Right kidney (tissue), 1 donor: Measurements from ENCODE around the gene ABHD10.
"Not testable (repeated sequence)": the region's sequence is repeated elsewhere in the genome, so short reads cannot be mapped to it uniquely, and the experiment has no call there.

Source experiments
- DNase-seq: peaks from one replicate; pipeline ENCODE4 v3.0.0-alpha.2; 2016

ABHD10 gene

GRCh38 chr3:112027826-112028225 lies 49.0 kb downstream of the ABHD10 start:
- no peak for DNase-seq

- no peak for DNase-seq
These were observed 52.1 kb downstream of the ABHD10 start for GRCh38 chr3:112030901-112031300.

GRCh38 chr3:112032098-112032731 lies 53.4 kb downstream of the ABHD10 start:
- no peak for DNase-seq

- DNase-seq = no peak
These were observed 55.6 kb downstream of the ABHD10 start, which contains the start of gene TMPRSS7 for GRCh38 chr3:112034436-112034835. TSS of gene TMPRSS7 (plus strand) at chr3:112034736. CDS start at chr3:112034846, 110 bp downstream.

DNA sequence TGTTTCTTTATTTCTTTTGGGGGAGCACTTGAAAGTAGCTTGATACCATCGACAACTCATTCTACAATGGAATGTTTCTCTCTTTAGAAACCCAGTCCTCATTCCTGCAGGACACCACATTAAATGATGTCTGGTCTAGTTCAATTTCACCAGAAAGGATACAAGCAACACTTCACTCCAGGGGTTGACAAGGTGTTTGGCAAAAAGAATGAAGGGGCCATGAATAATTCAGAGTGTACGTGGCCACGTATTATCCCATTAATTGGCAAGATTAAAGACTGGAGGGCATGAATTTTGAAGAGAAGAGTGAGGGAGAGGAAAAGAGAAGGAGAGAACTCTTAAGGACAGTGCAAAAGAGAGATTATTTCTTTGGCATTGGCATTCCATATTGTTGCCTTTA lies 56.4 kb downstream of the ABHD10 start:
- no peak for DNase-seq

DNA sequence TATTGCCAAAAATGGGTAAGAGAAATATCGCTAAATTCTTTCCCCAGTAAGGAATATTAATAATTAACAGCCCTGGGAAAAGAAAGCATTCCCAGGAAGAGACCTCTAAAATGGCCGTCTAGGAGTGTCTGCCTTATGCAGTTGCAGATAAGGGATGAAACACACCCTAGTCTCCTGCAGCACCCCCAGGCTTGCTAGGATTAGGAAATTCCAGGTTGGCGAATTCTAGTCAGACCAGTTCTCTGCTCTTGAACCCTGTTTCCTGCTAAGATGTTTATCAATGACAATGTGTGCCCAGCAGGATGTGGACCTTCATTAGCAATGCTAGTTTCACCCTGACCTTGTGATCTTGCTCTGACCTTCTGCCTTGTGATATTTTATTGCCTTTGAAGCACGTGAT lies 58.4 kb downstream of the ABHD10 start:
- not testable (repeated sequence) for DNase-seq

DNA sequence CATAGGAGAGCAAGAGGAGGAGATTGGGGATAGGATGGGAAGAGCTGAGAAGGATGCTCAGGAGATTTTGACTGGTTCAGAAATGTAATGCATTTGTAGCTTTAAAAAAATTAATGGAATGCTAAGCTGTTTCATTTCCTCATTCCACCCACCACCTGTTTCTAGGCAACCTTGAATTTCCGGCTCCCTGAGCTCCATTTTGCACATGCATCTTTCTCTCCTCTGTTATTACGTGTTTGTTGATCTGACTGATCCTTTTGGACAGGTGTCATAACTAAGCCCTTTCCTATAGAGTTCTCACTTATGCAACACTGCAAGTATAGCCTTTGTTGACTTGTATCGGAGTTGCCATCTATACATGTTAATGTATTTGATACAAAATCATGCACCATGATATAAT lies 60.0 kb downstream of the ABHD10 start:
- no peak for DNase-seq

DNA sequence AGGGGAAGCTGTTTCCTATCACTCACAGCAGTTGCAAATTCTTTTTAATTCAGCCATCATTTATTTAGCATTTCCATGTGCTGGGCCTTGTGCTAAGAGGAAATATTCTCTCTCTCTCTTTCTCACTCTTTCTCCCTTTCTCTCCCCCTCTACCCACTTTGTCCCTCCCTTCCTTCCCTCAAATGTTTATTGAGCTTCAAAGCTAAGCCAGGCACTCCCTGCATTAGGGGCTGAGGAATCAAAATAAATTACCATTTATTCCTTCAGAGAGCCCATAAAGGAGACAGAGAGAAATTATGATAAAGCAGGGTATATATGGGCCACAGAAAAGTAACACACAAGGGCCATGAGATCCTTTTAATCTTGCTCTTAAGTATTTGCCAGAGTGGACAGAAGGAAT lies 62.5 kb downstream of the ABHD10 start:
- DNase-seq = no peak

DNA sequence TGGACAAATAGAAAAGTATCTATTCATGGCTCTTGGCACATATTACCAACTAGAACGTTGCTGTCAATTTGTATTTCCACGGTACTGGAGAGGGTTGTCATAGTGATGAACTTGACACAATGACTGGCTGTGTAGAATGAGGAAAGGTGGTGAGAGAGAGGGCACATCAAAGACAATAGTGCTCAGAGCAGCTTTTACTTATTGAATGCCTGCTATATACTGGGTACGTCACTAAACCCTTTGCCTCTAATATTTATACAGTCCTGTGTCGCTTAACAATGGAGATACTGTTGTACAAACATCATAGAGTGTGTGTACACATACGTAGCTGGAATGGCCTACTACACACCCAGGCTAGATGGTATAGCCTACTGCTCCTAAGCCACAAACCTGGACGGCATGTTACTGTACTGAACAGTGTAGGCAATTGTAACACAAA lies 64.0 kb downstream of the ABHD10 start:
- DNase-seq = no peak
